Esophagus (tissue), 2 donors: ENCODE results near the gene PDE3A. TPM values are rescaled to one million over a fixed set of nuclear protein-coding genes. Genes with fewer than 3 reads are reported as not detected.

ENCODE experiments used
- H3K27ac ChIP-seq, 2 donors: one replicate each; pipeline ENCODE4 v1.5.1; 2013; ENCODE audit warnings: low read depth in 2 of 2, mild to moderate bottlenecking in 2 of 2, inconsistent platforms in 1 of 2, low read length in 1 of 2, moderate library complexity in 1 of 2
- H3K27me3 ChIP-seq, 2 donors: one replicate each; pipeline ENCODE4 v1.6.1; 2013; ENCODE audit warnings: low read length in 2 of 2, control low read depth in 1 of 2, mild to moderate bottlenecking in 1 of 2; ENCODE audit not compliant: insufficient read depth in 2 of 2, control insufficient read depth in 1 of 2
- H3K36me3 ChIP-seq, 2 donors: one replicate each; pipeline ENCODE4 v1.6.1; 2013; ENCODE audit warnings: low read length in 1 of 2; ENCODE audit not compliant: control insufficient read depth in 2 of 2, insufficient read depth in 2 of 2
- H3K4me1 ChIP-seq, 2 donors: one replicate each; pipeline ENCODE4 v1.6.1; 2013; ENCODE audit warnings: low read length in 1 of 2; ENCODE audit not compliant: control insufficient read depth in 2 of 2, insufficient read depth in 2 of 2
- H3K4me3 ChIP-seq, 2 donors: one replicate each; pipeline ENCODE4 v1.5.1; 2013; ENCODE audit warnings: low read length in 2 of 2, mild to moderate bottlenecking in 2 of 2, low read depth in 1 of 2, moderate library complexity in 1 of 2
- H3K9me3 ChIP-seq, 2 donors: one replicate each; pipeline ENCODE4 v1.6.1; 2013; ENCODE audit warnings: mild to moderate bottlenecking in 2 of 2, low read depth in 1 of 2, low read length in 1 of 2, moderate library complexity in 1 of 2; ENCODE audit not compliant: control insufficient read depth in 2 of 2, insufficient read depth in 1 of 2
- WGBS, 2 donors: extraction: QIAGEN DNeasy Blood & Tissue Kit; methylation state at CpG; one replicate each; pipeline ENCODE4 v1.1.7; 2013; 5-methylcytosine and 5-hydroxymethylcytosine counted together
- polyA plus RNA-seq, 2 donors: library from polyadenylated mRNA; stranded (reverse); fragments of 200-250 nt; gene quantifications; one replicate each; pipeline ENCODE4 v1.2.3, GENCODE V29; 2013
- donor health status: healthy with polysubstance abuse.
- donor health status: Bipolar disorder and iron deficiency.

PDE3A gene
- polyA plus RNA-seq, 2 donors, result 0.53 to 1.0 TPM

- Histone ChIP-seq H3K36me3 (no peaks in the 10 kb centered on the region), H3K4me1 (no peaks in the 10 kb centered on the region)
- 60 to 62% methylated on average over 2 of the region's 2 CpGs for WGBS, 2 donors
These were observed 12.3 kb upstream of the PDE3A start for GRCh38 chr12:20356048-20356447.

GRCh38 chr12:20360407-20360806, 7.9 kb upstream of the PDE3A start:
- no peaks in the 10 kb centered on the region for H3K9me3 ChIP-seq
- H3K4me3 ChIP-seq, result no peak overlapping the region
- no peak overlapping the region for H3K27ac ChIP-seq
- H3K27me3 ChIP-seq, result no peaks in the 10 kb centered on the region
- no peaks in the 10 kb centered on the region for H3K36me3 ChIP-seq
- 87 to 89% methylated on average over 3 of the region's 3 CpGs for WGBS, 2 donors
- H3K4me1 ChIP-seq, result no peaks in the 10 kb centered on the region

More at GRCh38 chr12:20356048-20356447, 12.3 kb upstream of the PDE3A start:
- H3K4me3 ChIP-seq, result no peak overlapping the region
- no peak overlapping the region for H3K27ac ChIP-seq
- H3K9me3 ChIP-seq, result no peaks in the 10 kb centered on the region
- H3K27me3 ChIP-seq, result no peaks in the 10 kb centered on the region

- H3K36me3 ChIP-seq, result no peaks in the 10 kb centered on the region
- H3K9me3 ChIP-seq, result no peaks in the 10 kb centered on the region
- 95 to 96% methylated on average over 3 of the region's 3 CpGs for WGBS, 2 donors
- H3K27ac ChIP-seq, result no peak overlapping the region
- H3K4me3 ChIP-seq, result no peak overlapping the region
- no peaks in the 10 kb centered on the region for H3K27me3 ChIP-seq
- no peaks in the 10 kb centered on the region for H3K4me1 ChIP-seq
These were observed 6.9 kb upstream of the PDE3A start for GRCh38 chr12:20361416-20361815.

- no peak overlapping the region for H3K27ac ChIP-seq
- no peaks in the 10 kb centered on the region for H3K36me3 ChIP-seq
- H3K9me3 ChIP-seq, result no peaks in the 10 kb centered on the region
- no peak overlapping the region for H3K4me3 ChIP-seq
- no peaks in the 10 kb centered on the region for H3K27me3 ChIP-seq
- peaks cover 0 to 5% of the 10 kb centered on the region in 2 donors for H3K4me1 ChIP-seq
- WGBS, 2 donors, result 74 to 79% methylated on average over 4 of the region's 4 CpGs
These were observed 3.8 kb upstream of the PDE3A start for GRCh38 chr12:20364501-20364900.

GRCh38 chr12:20366776-20367409, 1.4 kb upstream of the PDE3A start:
- Histone ChIP-seq H3K4me1 (peaks cover 0 to 10% of the 10 kb centered on the region in 2 donors), H3K4me3 (no peak overlapping the region), H3K27me3 (peaks cover 0 to 3% of the 10 kb centered on the region in 2 donors), H3K9me3 (no peaks in the 10 kb centered on the region), H3K27ac (peak overlapping the region in 1 of 2 donors; percentile 27), H3K36me3 (no peaks in the 10 kb centered on the region)
- 91 to 93% methylated on average over 2 of the region's 2 CpGs for WGBS, 2 donors

- H3K27ac ChIP-seq, result peak overlapping the region; percentile 81 to 86
- peak overlapping the region; percentile 56 to 68 for H3K4me3 ChIP-seq
- H3K36me3 ChIP-seq, result no peaks in the 10 kb centered on the region
- H3K4me1 ChIP-seq, result peaks cover 0 to 10% of the 10 kb centered on the region in 2 donors
- H3K9me3 ChIP-seq, result no peaks in the 10 kb centered on the region
- WGBS, 2 donors, result 19 to 24% methylated on average over 3 of the region's 3 CpGs
- H3K27me3 ChIP-seq, result peaks cover 0 to 3% of the 10 kb centered on the region in 2 donors
These were observed 689 bp upstream of the PDE3A start for GRCh38 chr12:20367583-20368113.

- Histone ChIP-seq H3K36me3 (no peaks in the 10 kb centered on the region), H3K27ac (peak overlapping the region; percentile 81 to 86), H3K9me3 (no peaks in the 10 kb centered on the region), H3K27me3 (peaks cover 0 to 3% of the 10 kb centered on the region in 2 donors), H3K4me1 (peaks cover 0 to 10% of the 10 kb centered on the region in 2 donors), H3K4me3 (peak overlapping the region; percentile 56 to 68)
- WGBS, 2 donors, result 1 to 2% methylated on average over 47 to 50 of the region's 50 CpGs
These were observed 441 bp downstream of the PDE3A start for GRCh38 chr12:20368651-20369304.

- Histone ChIP-seq H3K27ac (peak overlapping the region; percentile 81 to 86), H3K9me3 (no peaks in the 10 kb centered on the region), H3K27me3 (peaks cover 0 to 3% of the 10 kb centered on the region in 2 donors), H3K4me3 (peak overlapping the region; percentile 56 to 68), H3K4me1 (peaks cover 0 to 10% of the 10 kb centered on the region in 2 donors), H3K36me3 (no peaks in the 10 kb centered on the region)
- WGBS, 2 donors, result 2% methylated on average over 59 to 63 of the region's 63 CpGs
These were observed 1.1 kb downstream of the PDE3A start for GRCh38 chr12:20369305-20370013.

- Histone ChIP-seq H3K9me3 (no peaks in the 10 kb centered on the region), H3K27me3 (peaks cover 0 to 3% of the 10 kb centered on the region in 2 donors), H3K4me1 (peaks cover 0 to 10% of the 10 kb centered on the region in 2 donors), H3K4me3 (peak overlapping the region; percentile 56 to 68), H3K27ac (peak overlapping the region; percentile 81 to 86), H3K36me3 (no peaks in the 10 kb centered on the region)
- WGBS, 2 donors, result 2 to 3% methylated on average over 21 of the region's 21 CpGs
These were observed 1.7 kb downstream of the PDE3A start for GRCh38 chr12:20370014-20370386.
